Measurements from ENCODE around the gene HS6ST3.

GRCh38 chr13:96671073-96671472 lies 581.2 kb downstream of the HS6ST3 start:
- TF ChIP-seq THRAP3 (IDR thresholded peaks at IDR 0.05; ENCODE audit: borderline replicate concordance) (no peak), ZNF561 (CRISPR knock-in tag; conservative IDR thresholded peaks at IDR 0.05) (no peak), ASH1L (IDR thresholded peaks at IDR 0.05; ENCODE audit: borderline replicate concordance, low read depth, partially characterized antibody) (no peak)
